HEK293 (cell line): Measurements from ENCODE around the gene RIMS3.

Experiments used
- CTCF ChIP-seq: fragments of 450-650 bp; formaldehyde crosslinking; IDR thresholded peaks from 2 replicates; pipeline ENCODE4 v1.5.1; 2016; ENCODE audit warnings: missing biosample characterization, missing genetic modification characterization
- PRDM4 ChIP-seq: fragments of 450-650 bp; formaldehyde crosslinking; IDR thresholded peaks from 2 replicates; pipeline ENCODE4 v1.5.1; 2017; ENCODE audit warnings: missing biosample characterization, missing genetic modification characterization
- YY1 ChIP-seq: fragments of 450-650 bp; formaldehyde crosslinking; IDR thresholded peaks from 2 replicates; pipeline ENCODE4 v1.5.1; 2018; ENCODE audit warnings: missing biosample characterization, missing genetic modification characterization
- ZBTB48 ChIP-seq: fragments of 450-650 bp; formaldehyde crosslinking; IDR thresholded peaks from 2 replicates; pipeline ENCODE4 v1.5.1; 2016; ENCODE audit warnings: missing biosample characterization, missing genetic modification characterization
- ZNF2 ChIP-seq: fragments of 450-650 bp; formaldehyde crosslinking; IDR thresholded peaks from 2 replicates; pipeline ENCODE4 v1.5.1; 2016; ENCODE audit warnings: missing biosample characterization, missing genetic modification characterization
- ZNF202 ChIP-seq: fragments of 450-650 bp; formaldehyde crosslinking; IDR thresholded peaks from 2 replicates; pipeline ENCODE4 v1.5.1; 2016; ENCODE audit warnings: missing biosample characterization, missing genetic modification characterization, borderline replicate concordance
- ZNF23 ChIP-seq: fragments of 450-650 bp; formaldehyde crosslinking; IDR thresholded peaks from 2 replicates; pipeline ENCODE4 v1.5.1; 2016; ENCODE audit warnings: missing biosample characterization, missing genetic modification characterization, borderline replicate concordance
- ZNF274 ChIP-seq, 2 experiments: fragments of 200-500 bp in 1 of 2; fragments of 450-650 bp in 1 of 2; sonication (Bioruptor generic) in 1 of 2; formaldehyde crosslinking in 1 of 2; IDR thresholded peaks; 2 replicates each; pipeline versions ENCODE4 v1.5.1 to v1.6.1; 2014 to 2016; ENCODE audit warnings: borderline replicate concordance in 1 of 2, inconsistent platforms in 1 of 2, low read length in 1 of 2, missing biosample characterization in 1 of 2, missing genetic modification characterization in 1 of 2
- ZNF639 ChIP-seq: fragments of 450-650 bp; formaldehyde crosslinking; IDR thresholded peaks from 2 replicates; pipeline ENCODE4 v1.5.1; 2016; ENCODE audit warnings: missing biosample characterization, missing genetic modification characterization
- TF ChIP-seq, protein P1 (sequence below): fragments of 450-650 bp; formaldehyde crosslinking; IDR thresholded peaks from 2 replicates; pipeline ENCODE4 v1.5.1; 2016; ENCODE audit warnings: missing biosample characterization, missing genetic modification characterization
- TF ChIP-seq, protein P2 (sequence below): fragments of 450-650 bp; IDR thresholded peaks from 2 replicates; pipeline ENCODE4 v1.5.1; 2018; ENCODE audit warnings: missing biosample characterization, mild to moderate bottlenecking, missing genetic modification characterization
- TF ChIP-seq, protein P3 (sequence below): sonication (generic); formaldehyde crosslinking; IDR thresholded peaks from 2 replicates; pipeline ENCODE4 v1.8.1; 2022; ENCODE audit warnings: mild to moderate bottlenecking, moderate library complexity, missing genetic modification reagents
- TF ChIP-seq, protein P4 (sequence below): fragments of 450-650 bp; formaldehyde crosslinking; IDR thresholded peaks from 2 replicates; pipeline ENCODE4 v1.5.1; 2017; ENCODE audit warnings: missing biosample characterization, mild to moderate bottlenecking, missing genetic modification characterization, moderate library complexity

GRCh38 chr1:40701684-40702083 lies 36.2 kb upstream of the RIMS3 start:
- TF ChIP-seq ZBTB48 = no peak
- TF ChIP-seq PRDM4 (tag by site-specific recombination) = no peak
- TF ChIP-seq ZNF202 (tag by site-specific recombination) = no peak
- TF ChIP-seq CTCF (tag by site-specific recombination) = no peak
- TF ChIP-seq ZNF639 = no peak
- TF ChIP-seq, protein P1, sequence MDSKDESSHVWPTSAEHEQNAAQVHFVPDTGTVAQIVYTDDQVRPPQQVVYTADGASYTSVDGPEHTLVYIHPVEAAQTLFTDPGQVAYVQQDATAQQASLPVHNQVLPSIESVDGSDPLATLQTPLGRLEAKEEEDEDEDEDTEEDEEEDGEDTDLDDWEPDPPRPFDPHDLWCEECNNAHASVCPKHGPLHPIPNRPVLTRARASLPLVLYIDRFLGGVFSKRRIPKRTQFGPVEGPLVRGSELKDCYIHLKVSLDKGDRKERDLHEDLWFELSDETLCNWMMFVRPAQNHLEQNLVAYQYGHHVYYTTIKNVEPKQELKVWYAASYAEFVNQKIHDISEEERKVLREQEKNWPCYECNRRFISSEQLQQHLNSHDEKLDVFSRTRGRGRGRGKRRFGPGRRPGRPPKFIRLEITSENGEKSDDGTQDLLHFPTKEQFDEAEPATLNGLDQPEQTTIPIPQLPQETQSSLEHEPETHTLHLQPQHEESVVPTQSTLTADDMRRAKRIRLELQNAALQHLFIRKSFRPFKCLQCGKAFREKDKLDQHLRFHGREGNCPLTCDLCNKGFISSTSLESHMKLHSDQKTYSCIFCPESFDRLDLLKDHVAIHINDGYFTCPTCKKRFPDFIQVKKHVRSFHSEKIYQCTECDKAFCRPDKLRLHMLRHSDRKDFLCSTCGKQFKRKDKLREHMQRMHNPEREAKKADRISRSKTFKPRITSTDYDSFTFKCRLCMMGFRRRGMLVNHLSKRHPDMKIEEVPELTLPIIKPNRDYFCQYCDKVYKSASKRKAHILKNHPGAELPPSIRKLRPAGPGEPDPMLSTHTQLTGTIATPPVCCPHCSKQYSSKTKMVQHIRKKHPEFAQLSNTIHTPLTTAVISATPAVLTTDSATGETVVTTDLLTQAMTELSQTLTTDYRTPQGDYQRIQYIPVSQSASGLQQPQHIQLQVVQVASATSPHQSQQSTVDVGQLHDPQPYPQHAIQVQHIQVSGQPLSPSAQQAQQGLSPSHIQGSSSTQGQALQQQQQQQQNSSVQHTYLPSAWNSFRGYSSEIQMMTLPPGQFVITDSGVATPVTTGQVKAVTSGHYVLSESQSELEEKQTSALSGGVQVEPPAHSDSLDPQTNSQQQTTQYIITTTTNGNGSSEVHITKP (tag by site-specific recombination) = no peak
- TF ChIP-seq ZNF2 (tag by site-specific recombination) = no peak
- TF ChIP-seq ZNF23 (tag by site-specific recombination) = no peak
- TF ChIP-seq, protein P2, sequence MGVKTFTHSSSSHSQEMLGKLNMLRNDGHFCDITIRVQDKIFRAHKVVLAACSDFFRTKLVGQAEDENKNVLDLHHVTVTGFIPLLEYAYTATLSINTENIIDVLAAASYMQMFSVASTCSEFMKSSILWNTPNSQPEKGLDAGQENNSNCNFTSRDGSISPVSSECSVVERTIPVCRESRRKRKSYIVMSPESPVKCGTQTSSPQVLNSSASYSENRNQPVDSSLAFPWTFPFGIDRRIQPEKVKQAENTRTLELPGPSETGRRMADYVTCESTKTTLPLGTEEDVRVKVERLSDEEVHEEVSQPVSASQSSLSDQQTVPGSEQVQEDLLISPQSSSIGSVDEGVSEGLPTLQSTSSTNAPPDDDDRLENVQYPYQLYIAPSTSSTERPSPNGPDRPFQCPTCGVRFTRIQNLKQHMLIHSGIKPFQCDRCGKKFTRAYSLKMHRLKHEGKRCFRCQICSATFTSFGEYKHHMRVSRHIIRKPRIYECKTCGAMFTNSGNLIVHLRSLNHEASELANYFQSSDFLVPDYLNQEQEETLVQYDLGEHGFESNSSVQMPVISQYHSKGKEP (tag by site-specific recombination) = no peak
- no peak for TF ChIP-seq YY1 (tag by site-specific recombination)
- TF ChIP-seq, protein P3, sequence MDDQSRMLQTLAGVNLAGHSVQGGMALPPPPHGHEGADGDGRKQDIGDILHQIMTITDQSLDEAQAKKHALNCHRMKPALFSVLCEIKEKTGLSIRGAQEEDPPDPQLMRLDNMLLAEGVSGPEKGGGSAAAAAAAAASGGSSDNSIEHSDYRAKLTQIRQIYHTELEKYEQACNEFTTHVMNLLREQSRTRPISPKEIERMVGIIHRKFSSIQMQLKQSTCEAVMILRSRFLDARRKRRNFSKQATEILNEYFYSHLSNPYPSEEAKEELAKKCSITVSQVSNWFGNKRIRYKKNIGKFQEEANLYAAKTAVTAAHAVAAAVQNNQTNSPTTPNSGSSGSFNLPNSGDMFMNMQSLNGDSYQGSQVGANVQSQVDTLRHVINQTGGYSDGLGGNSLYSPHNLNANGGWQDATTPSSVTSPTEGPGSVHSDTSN (CRISPR knock-in tag) = no peak
- TF ChIP-seq, protein P4, sequence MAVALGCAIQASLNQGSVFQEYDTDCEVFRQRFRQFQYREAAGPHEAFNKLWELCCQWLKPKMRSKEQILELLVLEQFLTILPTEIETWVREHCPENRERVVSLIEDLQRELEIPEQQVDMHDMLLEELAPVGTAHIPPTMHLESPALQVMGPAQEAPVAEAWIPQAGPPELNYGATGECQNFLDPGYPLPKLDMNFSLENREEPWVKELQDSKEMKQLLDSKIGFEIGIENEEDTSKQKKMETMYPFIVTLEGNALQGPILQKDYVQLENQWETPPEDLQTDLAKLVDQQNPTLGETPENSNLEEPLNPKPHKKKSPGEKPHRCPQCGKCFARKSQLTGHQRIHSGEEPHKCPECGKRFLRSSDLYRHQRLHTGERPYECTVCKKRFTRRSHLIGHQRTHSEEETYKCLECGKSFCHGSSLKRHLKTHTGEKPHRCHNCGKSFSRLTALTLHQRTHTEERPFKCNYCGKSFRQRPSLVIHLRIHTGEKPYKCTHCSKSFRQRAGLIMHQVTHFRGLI (tag by site-specific recombination) = no peak
- TF ChIP-seq ZNF274 (IDR thresholded peaks at IDR 0.05; ENCODE audit: low read length) = no peak
- TF ChIP-seq ZNF274 (tag by site-specific recombination; IDR thresholded peaks at IDR 0.05; ENCODE audit: borderline replicate concordance) = no peak
